Measurements from ENCODE around the gene FAM81A. TPM values are rescaled to one million over a fixed set of nuclear protein-coding genes. Genes with fewer than 3 reads are reported as not detected.
A peak's percentile ranks its signal among the peaks of the same experiment; 100 is the strongest.

FAM81A gene
- total RNA-seq, 4 donors from 2014 or later = 0.53 to 2.0 (median 0.83) TPM; not detected in 1

- no peak overlapping the region for H3K4me3 ChIP-seq
- DNase-seq = no peak
- H3K9me3 ChIP-seq = no peaks in the 10 kb centered on the region
- no peak overlapping the region for H3K27ac ChIP-seq
- peaks cover 0 to 6% (median 0%) of the 10 kb centered on the region in 4 donors for H3K4me1 ChIP-seq
- TF ChIP-seq POLR2A (IDR thresholded peaks at IDR 0.05) = no peak
- TF ChIP-seq, protein P1, sequence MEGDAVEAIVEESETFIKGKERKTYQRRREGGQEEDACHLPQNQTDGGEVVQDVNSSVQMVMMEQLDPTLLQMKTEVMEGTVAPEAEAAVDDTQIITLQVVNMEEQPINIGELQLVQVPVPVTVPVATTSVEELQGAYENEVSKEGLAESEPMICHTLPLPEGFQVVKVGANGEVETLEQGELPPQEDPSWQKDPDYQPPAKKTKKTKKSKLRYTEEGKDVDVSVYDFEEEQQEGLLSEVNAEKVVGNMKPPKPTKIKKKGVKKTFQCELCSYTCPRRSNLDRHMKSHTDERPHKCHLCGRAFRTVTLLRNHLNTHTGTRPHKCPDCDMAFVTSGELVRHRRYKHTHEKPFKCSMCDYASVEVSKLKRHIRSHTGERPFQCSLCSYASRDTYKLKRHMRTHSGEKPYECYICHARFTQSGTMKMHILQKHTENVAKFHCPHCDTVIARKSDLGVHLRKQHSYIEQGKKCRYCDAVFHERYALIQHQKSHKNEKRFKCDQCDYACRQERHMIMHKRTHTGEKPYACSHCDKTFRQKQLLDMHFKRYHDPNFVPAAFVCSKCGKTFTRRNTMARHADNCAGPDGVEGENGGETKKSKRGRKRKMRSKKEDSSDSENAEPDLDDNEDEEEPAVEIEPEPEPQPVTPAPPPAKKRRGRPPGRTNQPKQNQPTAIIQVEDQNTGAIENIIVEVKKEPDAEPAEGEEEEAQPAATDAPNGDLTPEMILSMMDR (IDR thresholded peaks at IDR 0.05) = no peak
- no peaks in the 10 kb centered on the region for H3K36me3 ChIP-seq
- H3K27me3 ChIP-seq = no peaks in the 10 kb centered on the region
Measured at GRCh38 chr15:59401824-59402569, 36.0 kb upstream of the FAM81A start.

DNA sequence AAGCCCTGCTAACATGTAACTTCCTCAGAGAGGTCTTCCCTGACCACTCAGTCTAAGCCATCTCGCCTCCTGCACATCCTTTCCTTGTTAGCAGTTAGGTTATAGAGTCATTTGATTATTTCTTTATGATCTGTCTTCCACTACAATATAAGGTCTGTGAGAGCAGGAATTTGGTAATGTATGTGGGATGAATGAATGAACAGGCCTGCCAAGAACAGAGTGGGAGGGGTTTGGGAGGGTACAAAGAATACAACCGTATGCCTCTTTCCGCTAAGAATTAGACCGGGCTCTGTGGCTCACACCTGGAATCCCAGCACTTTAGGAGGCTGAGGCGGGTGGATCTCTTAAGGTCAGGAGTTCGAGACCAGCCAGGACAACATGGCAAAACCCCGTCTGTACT lies 32.9 kb upstream of the FAM81A start:
- Histone ChIP-seq H3K27ac (no peak overlapping the region), H3K4me3 (no peak overlapping the region), H3K27me3 (no peaks in the 10 kb centered on the region), H3K9me3 (no peaks in the 10 kb centered on the region), H3K4me1 (peaks cover 0 to 9% (median 2%) of the 10 kb centered on the region in 4 donors), H3K36me3 (no peaks in the 10 kb centered on the region)
- TF ChIP-seq, protein P1 (IDR thresholded peaks at IDR 0.05) = no peak
- TF ChIP-seq POLR2A (IDR thresholded peaks at IDR 0.05) = no peak
- DNase-seq = no peak

DNA sequence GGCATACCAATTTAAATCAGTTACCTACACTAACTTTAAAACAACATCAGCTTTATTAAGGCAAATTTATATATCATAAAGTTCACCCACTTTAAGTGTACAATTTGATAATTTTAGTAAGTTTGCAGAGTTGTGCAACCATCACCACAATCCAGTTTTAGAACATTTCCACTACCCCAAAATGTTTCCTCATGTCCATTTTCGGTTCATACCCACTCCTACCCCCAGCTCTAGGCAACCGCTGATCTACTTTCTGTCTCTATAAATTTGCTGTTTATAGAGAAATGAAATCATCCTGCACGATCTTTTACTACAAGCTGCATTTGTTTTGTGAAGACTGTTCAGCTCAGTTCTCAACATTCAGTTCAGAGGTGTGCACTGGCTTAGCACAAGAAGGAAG lies 31.5 kb upstream of the FAM81A start:
- TF ChIP-seq POLR2A (IDR thresholded peaks at IDR 0.05) = no peak
- TF ChIP-seq, protein P1 (IDR thresholded peaks at IDR 0.05) = no peak
- no peak for DNase-seq
- H3K27me3 ChIP-seq = no peaks in the 10 kb centered on the region
- no peak overlapping the region for H3K4me3 ChIP-seq
- peaks cover 0 to 22% (median 7%) of the 10 kb centered on the region in 4 donors for H3K4me1 ChIP-seq
- no peaks in the 10 kb centered on the region for H3K9me3 ChIP-seq
- no peaks in the 10 kb centered on the region for H3K36me3 ChIP-seq
- no peak overlapping the region for H3K27ac ChIP-seq

DNA sequence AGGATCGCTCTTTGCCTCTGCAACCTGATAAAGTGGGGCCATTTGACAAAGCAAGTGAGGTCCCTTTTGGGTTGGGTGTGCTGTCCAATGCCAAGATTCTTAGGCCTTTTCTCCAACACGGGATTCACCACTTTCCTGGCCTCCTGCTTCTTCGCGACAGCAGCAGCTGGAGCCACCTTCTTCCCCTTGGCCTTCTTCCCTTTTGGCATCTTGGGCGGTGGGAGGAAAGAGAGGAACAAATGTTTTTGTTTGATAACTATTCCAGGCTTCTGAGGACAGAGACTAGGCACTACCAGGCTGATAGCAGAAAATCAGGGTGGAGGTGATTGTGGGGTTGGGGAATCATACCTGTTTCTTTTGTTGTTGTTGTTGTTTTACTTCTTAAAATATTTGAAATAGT lies 30.0 kb upstream of the FAM81A start:
- H3K4me3 ChIP-seq = no peak overlapping the region
- no peak for DNase-seq
- TF ChIP-seq POLR2A (IDR thresholded peaks at IDR 0.05) = no peak
- TF ChIP-seq, protein P1 (IDR thresholded peaks at IDR 0.05) = no peak
- H3K4me1 ChIP-seq = peaks cover 0 to 22% (median 10%) of the 10 kb centered on the region in 4 donors
- H3K36me3 ChIP-seq = no peaks in the 10 kb centered on the region
- H3K27me3 ChIP-seq = no peaks in the 10 kb centered on the region
- H3K27ac ChIP-seq = no peak overlapping the region
- no peaks in the 10 kb centered on the region for H3K9me3 ChIP-seq

- Histone ChIP-seq H3K27me3 (no peaks in the 10 kb centered on the region), H3K4me3 (no peak overlapping the region)
Measured at GRCh38 chr15:59410391-59410896, 27.5 kb upstream of the FAM81A start.

More at GRCh38 chr15:59410391-59410896, 27.5 kb upstream of the FAM81A start:
- Histone ChIP-seq H3K27ac (peak overlapping the region in 3 of 4 donors; percentile 32 to 50 (median 40)), H3K4me1 (peaks cover 0 to 26% (median 11%) of the 10 kb centered on the region in 4 donors), H3K36me3 (no peaks in the 10 kb centered on the region), H3K9me3 (no peaks in the 10 kb centered on the region)
- peak in 1 of 3 donors; percentile 58 for DNase-seq
- no peak for TF ChIP-seq POLR2A (IDR thresholded peaks at IDR 0.05)
- TF ChIP-seq, protein P1 (IDR thresholded peaks at IDR 0.05) = no peak
